ENCODE measurements around the gene HDAC4. TPM values are rescaled to one million over a fixed set of nuclear protein-coding genes. Genes with fewer than 3 reads are reported as not detected.

The HDAC4 gene
- total and polyA plus RNA-seq, 2 experiments from 2014 or later: 9.3 to 10.8 TPM

DNA sequence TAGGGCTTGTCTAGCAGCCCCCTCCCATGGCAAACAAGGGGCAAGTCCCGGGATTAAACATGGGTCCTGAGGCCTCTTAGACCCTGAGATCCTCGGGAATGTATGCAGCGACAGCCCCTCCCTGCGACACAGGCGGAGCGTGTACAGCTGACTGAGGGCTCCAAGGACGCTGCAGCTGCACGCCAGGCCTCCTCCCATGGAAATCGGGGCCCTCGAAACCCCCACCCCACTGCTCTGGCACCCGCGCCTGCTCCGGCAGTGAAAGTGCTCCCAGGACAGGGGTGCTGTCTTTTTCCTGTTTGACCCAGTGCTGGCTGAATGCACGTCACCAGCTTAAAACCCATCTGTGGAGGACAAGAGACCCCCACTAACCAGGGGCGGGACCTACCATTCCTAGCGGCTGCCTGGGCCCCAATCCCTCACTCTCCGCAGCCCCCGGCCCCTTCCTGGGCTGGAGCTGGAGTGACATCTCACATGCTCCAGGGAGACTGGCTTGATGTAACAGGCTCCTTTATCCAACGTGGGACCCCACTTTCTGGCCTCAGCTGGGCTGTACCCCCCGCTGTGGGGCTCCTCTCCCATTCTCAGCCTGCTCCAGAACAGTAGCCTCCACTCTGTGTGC lies 305.2 kb downstream of the HDAC4 start:
- H3K79me2 ChIP-seq: no peaks in the 10 kb centered on the region
- TF ChIP-seq EZH2phosphoT487 (IDR thresholded peaks at IDR 0.05; ENCODE audit: low read depth, severe bottlenecking, unreplicated experiment) (no peak), EZH2 (IDR thresholded peaks at IDR 0.05; ENCODE audit: borderline replicate concordance) (no peak)
- TF ChIP-seq, protein P1, sequence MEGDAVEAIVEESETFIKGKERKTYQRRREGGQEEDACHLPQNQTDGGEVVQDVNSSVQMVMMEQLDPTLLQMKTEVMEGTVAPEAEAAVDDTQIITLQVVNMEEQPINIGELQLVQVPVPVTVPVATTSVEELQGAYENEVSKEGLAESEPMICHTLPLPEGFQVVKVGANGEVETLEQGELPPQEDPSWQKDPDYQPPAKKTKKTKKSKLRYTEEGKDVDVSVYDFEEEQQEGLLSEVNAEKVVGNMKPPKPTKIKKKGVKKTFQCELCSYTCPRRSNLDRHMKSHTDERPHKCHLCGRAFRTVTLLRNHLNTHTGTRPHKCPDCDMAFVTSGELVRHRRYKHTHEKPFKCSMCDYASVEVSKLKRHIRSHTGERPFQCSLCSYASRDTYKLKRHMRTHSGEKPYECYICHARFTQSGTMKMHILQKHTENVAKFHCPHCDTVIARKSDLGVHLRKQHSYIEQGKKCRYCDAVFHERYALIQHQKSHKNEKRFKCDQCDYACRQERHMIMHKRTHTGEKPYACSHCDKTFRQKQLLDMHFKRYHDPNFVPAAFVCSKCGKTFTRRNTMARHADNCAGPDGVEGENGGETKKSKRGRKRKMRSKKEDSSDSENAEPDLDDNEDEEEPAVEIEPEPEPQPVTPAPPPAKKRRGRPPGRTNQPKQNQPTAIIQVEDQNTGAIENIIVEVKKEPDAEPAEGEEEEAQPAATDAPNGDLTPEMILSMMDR (IDR thresholded peaks at IDR 0.05; ENCODE audit: poor library complexity): no peak
- no peaks in the 10 kb centered on the region for H3K4me1 ChIP-seq (ENCODE audit: insufficient read depth)
- H3K27ac ChIP-seq: no peak overlapping the region
- WGBS (ENCODE audit: low lambda C conversion rate, missing lambda C conversion rate): 84% methylated on average over 20 of the region's 20 CpGs
- H3K9me3 ChIP-seq (ENCODE audit: low read depth): no peaks in the 10 kb centered on the region
- H3K36me3 ChIP-seq (replicated peaks; ENCODE audit: insufficient read depth, low read depth): no peaks in the 10 kb centered on the region
- no peaks in the 10 kb centered on the region for H3K27me3 ChIP-seq
- DNase-seq (ENCODE audit: low spot score): no peak
- H4K20me1 ChIP-seq (ENCODE audit: insufficient read depth, poor library complexity, severe bottlenecking): no peaks in the 10 kb centered on the region
- H3K4me2 ChIP-seq: no peak overlapping the region
- H2AFZ ChIP-seq: no peak overlapping the region
- no peak overlapping the region for H3K4me3 ChIP-seq
- H3K9me2 ChIP-seq (replicated peaks; ENCODE audit: insufficient read depth): no peaks in the 10 kb centered on the region

DNA sequence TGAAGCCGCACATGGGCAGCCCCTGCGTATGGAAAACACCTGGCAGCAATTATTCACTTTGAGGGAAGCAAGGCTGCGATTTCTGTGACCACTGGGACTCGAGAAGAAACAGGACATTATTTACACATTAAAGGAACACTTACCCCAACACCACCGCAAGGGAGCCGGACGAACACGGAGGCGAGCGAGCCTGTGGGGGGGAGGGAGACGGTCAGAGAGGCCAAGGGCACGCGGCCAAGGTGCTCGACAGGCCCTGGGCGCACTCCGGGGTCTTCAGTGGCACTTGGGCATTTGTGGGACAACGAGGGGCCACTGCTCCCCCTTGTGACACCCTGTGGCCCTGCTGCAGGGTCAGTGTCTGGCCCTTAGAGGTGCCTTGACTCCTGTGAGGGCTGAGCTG lies 306.0 kb downstream of the HDAC4 start:
- no peak overlapping the region for H3K27ac ChIP-seq
- no peaks in the 10 kb centered on the region for H3K36me3 ChIP-seq (replicated peaks; ENCODE audit: insufficient read depth, low read depth)
- no peaks in the 10 kb centered on the region for H3K9me2 ChIP-seq (replicated peaks; ENCODE audit: insufficient read depth)
- H2AFZ ChIP-seq: no peak overlapping the region
- no peaks in the 10 kb centered on the region for H4K20me1 ChIP-seq (ENCODE audit: insufficient read depth, poor library complexity, severe bottlenecking)
- no peak overlapping the region for H3K4me2 ChIP-seq
- 69% methylated on average over 17 of the region's 17 CpGs for WGBS (ENCODE audit: low lambda C conversion rate, missing lambda C conversion rate)
- no peaks in the 10 kb centered on the region for H3K27me3 ChIP-seq
- no peak for DNase-seq (ENCODE audit: low spot score)
- TF ChIP-seq, protein P1 (IDR thresholded peaks at IDR 0.05; ENCODE audit: poor library complexity): no peak
- TF ChIP-seq EZH2phosphoT487 (IDR thresholded peaks at IDR 0.05; ENCODE audit: low read depth, severe bottlenecking, unreplicated experiment): no peak
- TF ChIP-seq EZH2 (IDR thresholded peaks at IDR 0.05; ENCODE audit: borderline replicate concordance): no peak
- H3K4me3 ChIP-seq: no peak overlapping the region
- H3K4me1 ChIP-seq (ENCODE audit: insufficient read depth): no peaks in the 10 kb centered on the region
- no peaks in the 10 kb centered on the region for H3K79me2 ChIP-seq
- H3K9me3 ChIP-seq (ENCODE audit: low read depth): no peaks in the 10 kb centered on the region

DNA sequence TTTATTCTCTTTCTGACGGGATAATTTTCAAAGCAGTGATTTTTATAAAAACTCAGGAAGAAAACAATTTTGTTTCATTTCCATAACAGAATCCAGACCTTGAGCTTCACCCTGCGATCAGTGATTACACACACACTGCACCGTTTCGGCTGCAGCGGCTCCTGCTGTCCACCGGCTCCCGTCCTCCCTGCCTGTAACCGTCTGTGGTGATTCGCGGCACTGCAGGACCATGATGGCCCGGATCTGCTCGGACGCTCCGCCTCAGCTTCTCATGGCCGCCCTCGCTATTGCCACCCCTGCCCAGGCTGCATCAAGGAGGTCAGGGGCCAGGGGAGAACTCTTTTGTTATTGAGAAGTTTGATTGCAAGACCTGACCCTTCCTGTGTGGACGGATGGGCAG lies 306.9 kb downstream of the HDAC4 start:
- H3K9me2 ChIP-seq (replicated peaks; ENCODE audit: insufficient read depth): no peaks in the 10 kb centered on the region
- 77% methylated on average over 17 of the region's 17 CpGs for WGBS (ENCODE audit: low lambda C conversion rate, missing lambda C conversion rate)
- no peaks in the 10 kb centered on the region for H3K9me3 ChIP-seq (ENCODE audit: low read depth)
- no peak overlapping the region for H2AFZ ChIP-seq
- no peak for DNase-seq (ENCODE audit: low spot score)
- H4K20me1 ChIP-seq (ENCODE audit: insufficient read depth, poor library complexity, severe bottlenecking): no peaks in the 10 kb centered on the region
- H3K27me3 ChIP-seq: no peaks in the 10 kb centered on the region
- no peaks in the 10 kb centered on the region for H3K79me2 ChIP-seq
- H3K4me2 ChIP-seq: no peak overlapping the region
- TF ChIP-seq EZH2phosphoT487 (IDR thresholded peaks at IDR 0.05; ENCODE audit: low read depth, severe bottlenecking, unreplicated experiment): no peak
- TF ChIP-seq, protein P1 (IDR thresholded peaks at IDR 0.05; ENCODE audit: poor library complexity): peak; percentile 22
- no peak overlapping the region for H3K27ac ChIP-seq
- no peak overlapping the region for H3K4me3 ChIP-seq
- no peaks in the 10 kb centered on the region for H3K4me1 ChIP-seq (ENCODE audit: insufficient read depth)
- no peaks in the 10 kb centered on the region for H3K36me3 ChIP-seq (replicated peaks; ENCODE audit: insufficient read depth, low read depth)
